ENCODE data around the gene CCDC120.

The CCDC120 gene

DNA sequence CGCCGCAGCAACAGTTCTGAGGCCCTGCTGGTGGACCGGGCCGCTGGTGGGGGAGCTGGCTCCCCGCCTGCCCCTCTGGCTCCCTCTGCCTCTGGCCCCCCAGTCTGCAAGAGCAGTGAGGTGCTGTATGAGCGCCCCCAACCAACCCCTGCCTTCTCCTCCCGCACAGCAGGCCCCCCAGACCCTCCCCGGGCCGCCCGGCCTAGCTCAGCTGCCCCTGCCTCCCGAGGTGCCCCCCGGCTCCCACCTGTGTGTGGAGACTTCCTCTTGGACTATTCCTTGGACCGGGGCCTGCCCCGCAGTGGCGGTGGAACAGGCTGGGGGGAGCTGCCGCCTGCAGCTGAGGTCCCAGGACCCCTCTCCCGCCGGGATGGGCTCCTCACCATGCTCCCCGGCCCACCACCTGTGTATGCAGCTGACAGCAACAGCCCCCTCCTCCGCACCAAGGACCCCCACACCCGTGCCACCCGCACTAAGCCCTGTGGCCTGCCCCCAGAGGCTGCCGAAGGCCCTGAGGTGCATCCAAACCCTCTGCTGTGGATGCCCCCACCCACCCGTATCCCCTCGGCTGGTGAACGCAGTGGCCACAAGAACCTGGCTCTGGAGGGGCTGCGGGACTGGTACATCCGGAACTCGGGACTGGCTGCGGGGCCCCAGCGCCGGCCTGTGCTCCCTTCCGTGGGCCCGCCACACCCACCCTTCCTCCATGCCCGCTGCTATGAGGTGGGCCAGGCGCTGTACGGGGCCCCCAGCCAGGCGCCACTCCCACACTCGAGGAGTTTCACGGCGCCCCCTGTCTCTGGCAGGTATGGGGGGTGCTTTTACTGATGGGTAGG, 8.7 kb downstream of the CCDC120 start:
- DNase-seq (ENCODE audit: extremely low read depth, low read depth), result no peak
- TF ChIP-seq, protein P1, sequence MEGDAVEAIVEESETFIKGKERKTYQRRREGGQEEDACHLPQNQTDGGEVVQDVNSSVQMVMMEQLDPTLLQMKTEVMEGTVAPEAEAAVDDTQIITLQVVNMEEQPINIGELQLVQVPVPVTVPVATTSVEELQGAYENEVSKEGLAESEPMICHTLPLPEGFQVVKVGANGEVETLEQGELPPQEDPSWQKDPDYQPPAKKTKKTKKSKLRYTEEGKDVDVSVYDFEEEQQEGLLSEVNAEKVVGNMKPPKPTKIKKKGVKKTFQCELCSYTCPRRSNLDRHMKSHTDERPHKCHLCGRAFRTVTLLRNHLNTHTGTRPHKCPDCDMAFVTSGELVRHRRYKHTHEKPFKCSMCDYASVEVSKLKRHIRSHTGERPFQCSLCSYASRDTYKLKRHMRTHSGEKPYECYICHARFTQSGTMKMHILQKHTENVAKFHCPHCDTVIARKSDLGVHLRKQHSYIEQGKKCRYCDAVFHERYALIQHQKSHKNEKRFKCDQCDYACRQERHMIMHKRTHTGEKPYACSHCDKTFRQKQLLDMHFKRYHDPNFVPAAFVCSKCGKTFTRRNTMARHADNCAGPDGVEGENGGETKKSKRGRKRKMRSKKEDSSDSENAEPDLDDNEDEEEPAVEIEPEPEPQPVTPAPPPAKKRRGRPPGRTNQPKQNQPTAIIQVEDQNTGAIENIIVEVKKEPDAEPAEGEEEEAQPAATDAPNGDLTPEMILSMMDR (IDR thresholded peaks at IDR 0.05; ENCODE audit: low read depth, low read length, missing control alignments), result no peak
- no peak overlapping the region for H3K4me3 ChIP-seq (replicated peaks; ENCODE audit: low read depth, low read length)

DNA sequence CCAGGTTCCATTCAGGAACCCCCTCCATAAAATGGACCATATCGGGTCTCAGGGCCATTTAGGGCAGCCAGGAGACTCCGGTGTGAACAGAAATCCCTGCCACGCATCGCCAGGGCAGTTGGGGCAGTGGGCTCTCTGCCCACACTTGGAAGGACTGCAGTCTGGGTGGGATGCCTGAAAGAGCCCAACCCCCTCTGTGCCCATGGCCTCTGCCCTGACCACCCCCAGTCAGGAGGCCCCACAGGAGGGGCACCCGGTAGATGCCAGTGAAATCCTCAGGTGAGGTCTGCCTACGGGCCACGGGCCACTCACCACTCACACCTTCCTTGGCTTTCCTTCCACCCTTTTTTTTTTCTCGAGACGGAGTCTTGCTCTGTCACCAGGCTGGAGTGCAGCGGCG, 10.2 kb downstream of the CCDC120 start:
- TF ChIP-seq, protein P1 (IDR thresholded peaks at IDR 0.05; ENCODE audit: low read depth, low read length, missing control alignments), result no peak
- no peak for DNase-seq (ENCODE audit: extremely low read depth, low read depth)
- H3K4me3 ChIP-seq (replicated peaks; ENCODE audit: low read depth, low read length), result no peak overlapping the region

DNA sequence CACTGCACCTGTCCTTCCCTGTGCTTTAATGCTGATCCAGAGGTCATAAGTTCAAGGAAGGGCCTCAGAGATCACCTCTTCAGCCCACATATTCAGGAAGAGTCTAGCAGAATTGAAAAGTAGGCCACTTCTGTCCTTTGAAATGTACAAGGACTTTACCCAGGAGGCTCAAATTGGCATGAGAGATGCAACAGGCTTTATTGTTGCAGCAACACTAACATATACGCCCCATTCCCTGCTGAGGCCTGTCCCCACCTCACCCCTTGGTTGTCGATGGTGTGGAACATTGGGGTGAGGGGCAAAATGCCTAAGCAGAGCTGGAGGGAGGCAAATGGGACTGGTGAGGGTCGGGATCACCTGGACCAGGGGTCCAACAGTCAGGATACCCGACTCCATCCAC, 12.2 kb downstream of the CCDC120 start:
- no peak overlapping the region for H3K4me3 ChIP-seq (replicated peaks; ENCODE audit: low read depth, low read length)
- DNase-seq (ENCODE audit: extremely low read depth, low read depth), result no peak
- TF ChIP-seq, protein P1 (IDR thresholded peaks at IDR 0.05; ENCODE audit: low read depth, low read length, missing control alignments), result no peak

DNA sequence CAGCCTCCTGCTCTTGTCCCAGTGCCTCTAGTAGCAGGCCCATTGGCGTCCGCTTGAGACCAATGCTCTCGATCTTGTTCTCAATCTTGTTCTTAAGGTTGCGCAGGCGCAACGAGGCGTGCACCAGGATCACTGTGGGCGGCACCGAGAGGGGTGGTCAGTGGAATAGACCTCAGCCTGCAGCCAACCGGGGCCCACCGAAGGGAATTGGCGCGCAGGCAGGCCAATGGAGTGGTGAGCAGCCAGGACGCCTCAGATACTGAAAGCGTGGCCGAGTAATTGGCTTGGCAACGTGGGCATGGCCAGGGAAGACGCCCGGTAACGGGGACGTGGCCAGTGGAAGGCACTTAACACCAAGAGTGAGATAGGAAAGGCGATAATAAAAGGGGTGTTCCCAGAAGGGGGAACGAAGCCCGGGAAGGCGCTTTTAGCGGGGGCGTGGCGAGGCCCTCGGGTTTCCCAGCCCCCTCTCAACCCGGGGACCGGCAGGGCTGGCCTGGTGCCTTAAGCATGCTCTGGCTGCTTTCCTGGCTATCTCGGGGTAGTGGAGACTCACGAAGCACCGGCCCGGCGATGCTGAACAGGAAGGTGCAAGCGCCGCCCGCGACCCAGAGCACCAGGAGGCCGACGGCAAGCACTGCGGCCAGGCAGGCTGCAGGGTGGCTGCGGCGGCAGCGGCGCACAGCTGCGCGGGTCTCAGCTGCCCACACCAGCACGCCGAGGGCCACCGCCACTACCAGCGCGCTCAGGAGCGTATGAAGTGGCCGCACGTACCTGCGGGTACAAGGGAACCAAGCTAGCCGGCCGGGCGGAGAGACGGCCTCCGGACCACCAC, 13.3 kb downstream of the CCDC120 start:
- TF ChIP-seq, protein P1 (IDR thresholded peaks at IDR 0.05; ENCODE audit: low read depth, low read length, missing control alignments), result no peak
- no peak for DNase-seq (ENCODE audit: extremely low read depth, low read depth)
- peak overlapping the region; percentile 68 for H3K4me3 ChIP-seq (replicated peaks; ENCODE audit: low read depth, low read length)

DNA sequence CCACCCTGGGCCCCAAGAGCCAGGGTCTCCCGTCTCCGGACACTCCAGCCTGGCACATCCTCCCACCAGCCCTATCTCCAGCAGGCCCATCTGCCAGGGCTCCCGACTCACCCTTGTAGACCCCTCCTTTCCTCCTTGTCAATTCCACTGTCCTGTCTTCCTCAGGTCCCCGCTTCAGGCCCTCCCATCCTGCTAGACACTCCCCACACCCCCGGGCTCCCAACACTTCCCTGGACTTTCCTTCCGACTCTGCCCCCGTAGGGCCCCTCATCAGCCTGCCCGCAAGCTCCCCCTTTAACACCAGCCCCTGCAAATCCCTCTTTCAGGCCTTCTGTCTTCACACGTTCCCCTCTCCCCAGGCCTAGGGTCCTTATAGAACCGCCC, 13.9 kb downstream of the CCDC120 start:
- TF ChIP-seq, protein P1 (IDR thresholded peaks at IDR 0.05; ENCODE audit: low read depth, low read length, missing control alignments), result no peak
- H3K4me3 ChIP-seq (replicated peaks; ENCODE audit: low read depth, low read length), result peak overlapping the region; percentile 68
- DNase-seq (ENCODE audit: extremely low read depth, low read depth), result no peak

DNA sequence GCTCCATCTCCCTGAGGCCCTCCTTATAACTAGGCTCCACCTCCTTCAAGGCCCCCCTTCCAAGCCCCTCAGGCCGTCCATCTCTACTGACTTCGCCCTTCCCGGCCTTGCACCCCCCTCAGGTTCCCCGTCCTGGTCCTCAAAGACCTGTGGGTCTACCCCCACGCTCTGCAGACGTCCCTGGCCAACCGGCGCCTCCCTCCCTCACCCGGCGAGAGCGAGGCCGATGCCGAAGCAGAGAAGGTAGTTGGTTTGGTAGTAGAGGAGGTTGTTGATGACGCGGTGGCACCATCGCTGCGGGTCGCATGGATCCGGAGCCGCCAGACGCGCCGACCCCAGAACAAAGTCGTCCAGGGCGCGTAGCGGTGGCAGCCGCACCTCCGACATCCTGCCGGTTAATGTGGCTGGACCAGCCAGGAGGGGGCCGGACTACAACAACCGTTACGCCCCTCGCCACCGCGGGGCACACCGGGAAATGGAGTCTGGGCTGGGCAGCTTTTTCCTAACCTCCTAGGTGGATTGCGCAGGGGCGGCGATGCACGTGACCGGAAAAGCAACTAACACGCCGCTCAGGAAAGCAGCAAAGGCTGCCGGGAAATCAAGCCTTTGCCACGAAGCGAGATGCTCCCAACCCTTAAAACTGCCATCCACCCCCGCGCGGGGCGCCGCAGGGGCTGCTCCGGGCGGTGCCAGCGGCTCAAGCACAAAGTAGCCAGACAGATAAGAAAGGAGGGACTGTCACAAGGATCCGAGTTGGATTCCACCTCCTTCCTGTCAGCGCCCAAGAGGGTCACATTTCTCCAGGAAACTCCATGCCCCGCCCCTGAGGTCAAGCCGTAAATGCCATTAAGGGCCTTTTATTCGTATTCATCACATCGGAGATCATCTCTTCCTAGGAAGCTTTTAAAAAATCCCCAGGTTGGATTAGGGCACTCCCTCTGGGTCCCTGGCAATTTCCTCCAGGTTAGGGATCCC, 15.1 kb downstream of the CCDC120 start, which contains the start of gene PRAF2:
Gene PRAF2, minus strand, starts transcription at position 402 of the 975 bp plus-strand sequence. Its CDS starts 15 bp downstream, at position 387.
- peak; percentile 71 for DNase-seq (ENCODE audit: extremely low read depth, low read depth)
- TF ChIP-seq, protein P1 (IDR thresholded peaks at IDR 0.05; ENCODE audit: low read depth, low read length, missing control alignments), result no peak
- H3K4me3 ChIP-seq (replicated peaks; ENCODE audit: low read depth, low read length), result peak within 1 kb of the TSS; percentile 68

Measured in HFF-Myc (cell line).